SK-N-MC (cell line): Measurements from ENCODE around the gene CTBP1.

Experiments
- EZH2 ChIP-seq: fragments of 200-600 bp; sonication (generic); IDR thresholded peaks from one replicate; pipeline ENCODE4 v1.6.1; 2017; ENCODE audit warnings: antibody characterized with exemption
- FOXP2 ChIP-seq: optimal IDR thresholded peaks from 2 replicates; pipeline ENCODE3; 2011; ENCODE audit warnings: mild to moderate bottlenecking, moderate library complexity; ENCODE audit not compliant: insufficient read depth; ENCODE audit errors: extremely low read length, control extremely low read depth
- POLR2AphosphoS5 ChIP-seq: IDR thresholded peaks from 2 replicates; pipeline ENCODE4 v1.6.1; 2012; ENCODE audit warnings: mild to moderate bottlenecking, low read depth, low read length, borderline replicate concordance

DNA sequence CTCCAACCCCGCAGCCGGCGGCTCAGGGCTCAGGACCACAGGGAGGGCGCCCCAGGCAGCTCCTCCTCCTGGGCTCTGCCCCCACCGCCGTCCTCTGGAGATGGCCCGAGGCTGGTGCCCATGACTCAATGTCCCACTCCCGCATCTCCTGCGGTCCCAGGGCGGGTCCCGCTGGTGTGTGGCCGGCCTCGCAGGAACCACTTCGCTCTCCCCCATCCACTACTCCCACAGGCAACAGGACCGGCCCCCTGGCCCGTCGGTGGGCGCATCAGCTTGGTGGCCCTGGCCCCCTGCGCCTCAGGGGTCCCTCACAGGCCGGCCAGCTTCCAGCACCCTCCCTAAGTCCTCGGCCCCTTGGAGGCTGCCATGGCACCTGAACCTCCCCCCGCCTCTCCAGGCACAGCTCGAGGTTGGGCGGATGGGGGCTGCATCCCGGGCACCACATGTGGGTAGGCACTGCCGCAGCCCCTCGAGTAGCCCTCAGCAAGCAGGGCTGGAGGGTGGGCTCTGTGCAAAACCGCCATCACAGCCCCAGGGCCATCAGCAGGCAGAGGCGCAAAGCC is 53.7 kb downstream of the CTBP1 start:
- no peak for TF ChIP-seq EZH2
- TF ChIP-seq POLR2AphosphoS5, result no peak
- TF ChIP-seq FOXP2, result no peak
